ENCODE measurements around the gene TMEM120A.

- no peak for TF ChIP-seq CTCF (IDR thresholded peaks at IDR 0.05)
- TF ChIP-seq POLR2AphosphoS5 (IDR thresholded peaks at IDR 0.05; ENCODE audit: low read depth, low read length) = no peak
- no peak for TF ChIP-seq REST (IDR thresholded peaks at IDR 0.05; ENCODE audit: insufficient read depth in 1 of 2, low read depth in 2 of 2, low read length in 1 of 2)
These were observed 9.3 kb downstream of the TMEM120A start for GRCh38 chr7:75985009-75985517.

Data from Panc1 (cell line).